Gastrocnemius medialis (tissue), 4 donors: ENCODE data around the gene SOWAHB. TPM values are rescaled to one million over a fixed set of nuclear protein-coding genes. Genes with fewer than 3 reads are reported as not detected.

Experiments
- ATAC-seq, 2 donors: fragments of 150-250 bp; one replicate each; pipeline ENCODE4 v1.9.1; 2016
- DNase-seq, 2 donors: peaks; one replicate each; pipeline ENCODE4 v3.0.0-alpha.2; 2019
- H3K27ac ChIP-seq, 4 donors: fragments of 200-600 bp; sonication (generic); 1 replicate in 1 of 4; 2 replicates in 3 of 4; pipeline ENCODE4 v1.5.1; 2016 to 2018; ENCODE audit warnings: mild to moderate bottlenecking in 2 of 4, moderate library complexity in 1 of 4
- H3K27me3 ChIP-seq, 3 donors: fragments of 200-600 bp; sonication (generic) in 2 of 3; 1 replicate in 1 of 3; 2 replicates in 2 of 3; pipeline versions ENCODE4 v1.5.1 to v1.6.0; 2016 to 2019; ENCODE audit warnings: mild to moderate bottlenecking in 1 of 3, moderate library complexity in 1 of 3
- H3K36me3 ChIP-seq, 2 donors: fragments of 200-600 bp; sonication (generic) in 1 of 2; one replicate each; pipeline ENCODE4 v1.5.1; 2017 to 2018
- H3K4me1 ChIP-seq, 2 donors: fragments of 200-600 bp; sonication (generic) in 1 of 2; one replicate each; pipeline ENCODE4 v1.5.1; 2016 to 2017; ENCODE audit warnings: mild to moderate bottlenecking in 2 of 2
- H3K4me3 ChIP-seq, 4 donors: fragments of 200-600 bp; sonication (generic) in 3 of 4; 1 replicate in 1 of 4; 2 replicates in 3 of 4; pipeline ENCODE4 v1.5.1; 2016 to 2019; ENCODE audit warnings: mild to moderate bottlenecking in 2 of 4
- H3K9me3 ChIP-seq, 3 donors: fragments of 200-600 bp; sonication (generic) in 2 of 3; 1 replicate in 1 of 3; 2 replicates in 2 of 3; pipeline ENCODE4 v1.5.1; 2016 to 2019
- CTCF ChIP-seq, 5 experiments: fragments of 450-650 bp in 3 of 5; fragments of 200-600 bp in 2 of 5; sonication (generic) in 2 of 5; IDR thresholded peaks in 4 of 5; conservative IDR thresholded peaks in 1 of 5; 1 replicate in 4 of 5; 2 replicates in 1 of 5; pipeline ENCODE4 v1.5.1; 2016 to 2019; ENCODE audit warnings: antibody characterized with exemption in 5 of 5, mild to moderate bottlenecking in 3 of 5, moderate library complexity in 3 of 5
- POLR2A ChIP-seq, 2 donors: fragments of 450-650 bp; IDR thresholded peaks; one replicate each; pipeline ENCODE4 v1.6.1; 2017; ENCODE audit warnings: antibody characterized with exemption in 2 of 2, mild to moderate bottlenecking in 2 of 2, moderate library complexity in 2 of 2
- in situ Hi-C, 4 donors: fragments of 200-750 bp; cut with MboI; loops; one replicate each; pipeline versions ENCODE4 v1.15.0 to v1.8.0; 2017; ENCODE audit warnings: low sequenced_read_pairs in 4 of 4
- intact Hi-C: fragments of 100-400 bp; cut with DNase I; formaldehyde crosslinking; loops from one replicate; pipeline ENCODE4 v1.15.1; 2023; ENCODE audit warnings: low total_unique reads
- total RNA-seq, 4 donors: library from RNA; depleted of rRNA; stranded (reverse); fragments of >200 nt; gene quantifications; one replicate each; pipeline versions ENCODE4 v1.1.0 to v1.2.3, GENCODE V29; 2016

The SOWAHB gene
- total RNA-seq, 4 donors from 2014 or later = 0.12 TPM; not detected in 3

- ATAC-seq = no peak
- Histone ChIP-seq H3K36me3 (no peaks in the 10 kb centered on the region), H3K27me3 (peaks cover 0 to 1% (median under 1%) of the 10 kb centered on the region in 3 donors), H3K4me1 (no peaks in the 10 kb centered on the region), H3K4me3 (no peak overlapping the region), H3K27ac (no peak overlapping the region), H3K9me3 (no peaks in the 10 kb centered on the region)
- in situ Hi-C loops = no loop called here
- no peak for TF ChIP-seq CTCF (IDR thresholded peaks at IDR 0.05 in 4 of 5, conservative IDR thresholded peaks at IDR 0.05 in 1 of 5)
- intact Hi-C loops = no loop called here
- DNase-seq = no peak
Observed at GRCh38 chr4:76904646-76905190, 6.8 kb upstream of the SOWAHB start.

GRCh38 chr4:76902233-76902890 is 4.4 kb upstream of the SOWAHB start:
- intact Hi-C loops = no loop called here
- H3K36me3 ChIP-seq = no peaks in the 10 kb centered on the region
- no peak overlapping the region for H3K27ac ChIP-seq
- peaks cover 0 to 3% of the 10 kb centered on the region in 2 donors for H3K4me1 ChIP-seq
- no peak overlapping the region for H3K4me3 ChIP-seq
- in situ Hi-C loops = no loop called here
- peaks cover 15 to 25% (median 15%) of the 10 kb centered on the region in 3 donors for H3K27me3 ChIP-seq
- no peak for TF ChIP-seq POLR2A (IDR thresholded peaks at IDR 0.05)
- no peak for TF ChIP-seq CTCF (IDR thresholded peaks at IDR 0.05 in 4 of 5, conservative IDR thresholded peaks at IDR 0.05 in 1 of 5)
- no peaks in the 10 kb centered on the region for H3K9me3 ChIP-seq
- ATAC-seq (no peak), DNase-seq (no peak)

- in situ Hi-C loops = no loop called here
- TF ChIP-seq POLR2A (IDR thresholded peaks at IDR 0.05) = no peak
- no peak for TF ChIP-seq CTCF (IDR thresholded peaks at IDR 0.05 in 4 of 5, conservative IDR thresholded peaks at IDR 0.05 in 1 of 5)
- Histone ChIP-seq H3K4me1 (peaks cover 0 to 9% of the 10 kb centered on the region in 2 donors), H3K27me3 (peaks cover 35 to 55% (median 36%) of the 10 kb centered on the region in 3 donors), H3K9me3 (no peaks in the 10 kb centered on the region), H3K4me3 (no peak overlapping the region), H3K27ac (no peak overlapping the region), H3K36me3 (no peaks in the 10 kb centered on the region)
- DNase-seq (no peak), ATAC-seq (no peak)
- intact Hi-C loops = no loop called here
Observed at GRCh38 chr4:76898949-76899645, 1.2 kb upstream of the SOWAHB start.

GRCh38 chr4:76898385-76898692 is 395 bp upstream of the SOWAHB start:
- peak overlapping the region; percentile 40 to 50 (median 48) for H3K4me3 ChIP-seq
- in situ Hi-C loops = no loop called here
- ATAC-seq (no peak), DNase-seq (no peak)
- H3K9me3 ChIP-seq = no peaks in the 10 kb centered on the region
- intact Hi-C loops = no loop called here
- H3K4me1 ChIP-seq = peaks cover 0 to 9% of the 10 kb centered on the region in 2 donors
- H3K27ac ChIP-seq = no peak overlapping the region
- H3K27me3 ChIP-seq = peaks cover 35 to 58% (median 36%) of the 10 kb centered on the region in 3 donors
- no peaks in the 10 kb centered on the region for H3K36me3 ChIP-seq
- TF ChIP-seq POLR2A (IDR thresholded peaks at IDR 0.05) (no peak), CTCF (IDR thresholded peaks at IDR 0.05 in 4 of 5, conservative IDR thresholded peaks at IDR 0.05 in 1 of 5) (no peak)
